ENCODE measurements around the gene FAM170B.

The FAM170B gene

GRCh38 chr10:49089152-49089551 is 44.7 kb downstream of the FAM170B start:
- H3K4me3 ChIP-seq = no peak overlapping the region
- H3K27ac ChIP-seq = no peak overlapping the region

- Histone ChIP-seq H3K4me3 (no peak overlapping the region), H3K27ac (no peak overlapping the region)
Observed at GRCh38 chr10:49086889-49087288, 46.9 kb downstream of the FAM170B start.

GRCh38 chr10:49083261-49083660 is 50.6 kb downstream of the FAM170B start:
- Histone ChIP-seq H3K27ac (no peak overlapping the region), H3K4me3 (no peak overlapping the region)

- Histone ChIP-seq H3K27ac (no peak overlapping the region), H3K4me3 (no peak overlapping the region)
Observed at GRCh38 chr10:49082766-49083165, 51.1 kb downstream of the FAM170B start.

GRCh38 chr10:49081547-49082275 is 52.1 kb downstream of the FAM170B start:
- H3K27ac ChIP-seq = no peak overlapping the region
- H3K4me3 ChIP-seq = no peak overlapping the region
